NCI-H1048 (cell line): ENCODE results near the gene ZNF428.
"Not testable (repeated sequence)": the region's sequence is repeated elsewhere in the genome, so short reads cannot be mapped to it uniquely, and the experiment has no call there.

Source experiments
- DNase-seq: peaks from one replicate; lab custom pipeline; 2025; lab: John Stamatoyannopoulos, UW

Gene ZNF428

DNA sequence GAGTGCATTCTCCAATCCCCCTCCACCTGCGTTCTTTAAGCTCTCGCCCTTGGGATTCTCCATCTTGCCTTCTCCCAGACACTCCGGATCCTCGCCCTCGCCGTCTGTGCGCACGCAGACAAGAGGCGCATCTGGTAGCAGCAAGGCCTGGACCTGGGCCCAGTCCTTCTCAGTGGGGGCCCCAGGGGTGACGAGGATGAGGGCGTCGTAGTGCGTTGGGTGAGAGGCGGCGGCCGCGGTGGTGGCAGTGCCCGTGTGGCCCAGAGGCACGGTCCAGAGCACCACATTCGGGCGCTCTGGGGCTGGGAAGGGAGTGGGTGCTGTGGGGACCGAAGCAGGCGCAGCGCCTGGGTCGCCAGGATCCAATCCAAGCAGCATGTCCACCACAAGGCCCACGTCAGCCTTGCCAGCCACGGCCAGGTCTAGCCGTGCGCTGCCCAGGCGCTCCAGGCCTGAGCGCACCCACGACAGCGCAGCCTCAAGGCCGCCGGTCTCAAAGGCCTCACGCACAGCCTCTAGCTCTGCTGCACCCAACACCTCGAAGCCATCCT is 26.6 kb downstream of the ZNF428 start:
- DNase-seq: no peak

GRCh38 chr19:43591904-43592772 is 27.3 kb downstream of the ZNF428 start:
- no peak for DNase-seq

GRCh38 chr19:43589678-43590077 is 29.8 kb downstream of the ZNF428 start:
- no peak for DNase-seq

GRCh38 chr19:43589277-43589676 is 30.2 kb downstream of the ZNF428 start:
- no peak for DNase-seq

GRCh38 chr19:43587029-43587428 is 32.4 kb downstream of the ZNF428 start:
- not testable (repeated sequence) for DNase-seq

GRCh38 chr19:43586346-43586745 is 33.1 kb downstream of the ZNF428 start:
- no peak for DNase-seq

- no peak for DNase-seq
These were observed 34.9 kb downstream of the ZNF428 start for GRCh38 chr19:43584484-43584883.

DNA sequence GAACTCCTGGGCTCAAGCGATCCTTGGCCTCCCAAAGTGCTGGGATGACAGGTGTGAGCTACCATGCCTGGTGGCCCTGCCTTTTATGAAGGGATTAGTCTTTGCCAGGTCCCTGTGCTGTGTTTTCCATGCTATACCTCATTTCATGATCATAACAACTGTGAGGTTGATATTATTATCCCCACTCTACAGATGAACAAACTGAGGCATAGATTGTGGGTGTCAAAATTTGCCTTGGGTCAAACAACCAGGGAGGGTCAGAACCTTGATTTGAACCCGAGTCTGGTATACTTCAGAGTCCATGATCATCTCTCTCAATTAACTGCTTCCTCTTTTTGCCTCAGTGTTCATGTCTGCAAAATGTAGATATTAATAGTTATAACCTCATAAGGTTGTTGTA is 36.9 kb downstream of the ZNF428 start:
- DNase-seq: no peak

- no peak for DNase-seq
These were observed 38.0 kb downstream of the ZNF428 start for GRCh38 chr19:43581467-43581866.

DNA sequence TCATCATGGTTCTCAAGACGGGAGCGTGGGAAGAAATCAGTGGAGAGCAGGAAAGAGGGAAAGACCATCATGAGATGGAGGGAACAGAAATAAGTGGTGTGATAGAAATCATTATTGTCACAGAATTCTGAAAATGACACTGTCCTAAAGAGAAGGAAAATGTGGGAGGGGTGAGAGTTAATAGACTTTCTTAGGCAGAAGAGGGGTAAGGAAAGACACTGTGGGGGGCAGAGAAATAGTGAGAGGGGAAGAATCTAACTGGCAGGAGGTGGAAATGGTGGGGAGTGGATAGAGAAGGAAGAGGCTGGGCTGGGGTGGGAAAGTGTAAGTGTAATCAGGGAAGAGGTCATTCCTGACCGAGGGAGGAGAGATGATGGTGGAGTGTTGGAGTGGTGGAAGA is 40.6 kb downstream of the ZNF428 start:
- DNase-seq: no peak

DNA sequence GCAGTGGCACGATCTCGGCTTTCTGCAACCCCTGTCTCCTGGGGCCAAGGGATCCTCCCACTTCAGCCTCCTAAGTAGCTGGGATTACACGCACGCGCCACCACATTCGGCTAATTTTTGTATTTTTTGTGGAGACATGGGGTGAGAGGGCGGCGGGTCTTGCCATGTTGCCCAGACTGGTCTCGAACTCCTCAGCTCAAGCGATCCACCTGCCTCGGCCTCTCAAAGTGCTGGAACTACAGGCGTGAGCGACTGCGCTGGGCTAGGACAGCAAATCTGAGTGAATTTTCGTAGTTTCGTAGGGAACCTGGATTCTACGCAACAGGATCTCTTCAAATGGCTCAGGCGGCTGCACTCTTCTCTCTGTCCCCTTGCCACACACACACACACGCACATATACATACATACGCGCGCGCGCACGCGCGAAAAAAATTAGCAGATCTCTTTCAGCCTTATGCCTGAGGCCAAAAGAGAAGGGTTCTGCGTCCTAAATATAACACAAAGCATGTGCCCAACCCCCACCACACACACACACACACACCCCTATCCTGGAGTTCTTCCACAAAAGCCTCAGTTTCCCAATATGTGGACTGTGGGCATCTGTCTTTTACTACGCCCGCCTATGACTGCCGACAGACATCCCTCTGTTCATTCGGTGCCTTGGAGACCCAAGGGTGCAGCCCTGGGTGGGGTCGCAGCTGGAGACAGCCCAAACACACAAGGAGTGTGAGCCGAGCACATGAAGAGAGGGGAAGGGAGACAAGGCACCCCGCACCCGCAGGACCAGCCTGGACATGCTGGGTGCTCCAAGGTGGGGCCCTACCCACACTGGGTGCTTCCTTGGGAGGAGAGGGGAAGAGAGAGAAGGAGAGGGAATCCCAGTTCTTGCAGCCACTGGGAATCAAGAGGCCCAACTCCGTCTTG is 43.2 kb downstream of the ZNF428 start:
- DNase-seq: no peak

DNA sequence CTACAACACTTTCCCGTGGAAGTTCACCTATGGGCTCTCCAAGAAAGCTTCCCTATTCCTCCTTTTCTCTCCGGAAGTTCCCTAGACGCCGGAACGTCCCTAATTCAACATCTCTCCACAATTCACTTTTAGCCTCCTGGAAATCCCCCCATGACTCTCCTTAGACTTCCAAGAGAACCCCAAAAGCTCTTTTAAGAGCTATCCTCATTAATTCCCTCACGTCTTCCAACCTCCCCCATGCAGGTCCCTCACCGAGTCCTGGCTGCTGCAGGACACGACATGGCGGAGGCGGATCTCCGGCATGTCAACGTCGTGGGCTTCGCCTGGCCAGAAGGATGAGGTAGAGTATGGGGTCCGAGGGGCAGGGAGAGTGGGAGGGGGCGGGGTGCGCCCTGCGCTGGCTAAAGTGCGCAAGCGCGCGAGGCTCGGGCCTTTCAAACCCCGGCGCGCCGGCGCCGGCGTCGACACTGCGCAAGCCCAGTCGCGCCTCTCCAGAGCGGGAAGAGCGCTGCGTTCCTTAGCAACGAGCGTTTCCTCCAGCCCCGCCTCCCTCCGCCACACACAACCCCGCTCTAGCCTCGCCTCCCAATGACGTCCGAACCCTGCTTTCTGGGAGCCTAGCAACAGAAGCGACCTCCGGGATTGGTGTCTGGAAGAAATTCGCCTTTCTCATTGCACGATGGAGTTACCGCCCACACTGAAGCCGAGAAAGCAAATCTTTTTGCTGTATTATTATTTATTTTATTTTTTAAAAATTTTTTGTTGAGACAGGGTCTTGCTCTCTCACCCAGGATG is 44.1 kb downstream of the ZNF428 start, which contains the start of the genes PINLYP and XRCC1:
TSS of gene PINLYP (plus strand) at position 646 of the 795 bp plus-strand sequence. CDS start 1,391 bp downstream, outside the sequence.
TSS of gene XRCC1 (minus strand) at position 372 of the 795 bp plus-strand sequence. CDS start at position 303, 69 bp downstream.
- peak; percentile 96 for DNase-seq

DNA sequence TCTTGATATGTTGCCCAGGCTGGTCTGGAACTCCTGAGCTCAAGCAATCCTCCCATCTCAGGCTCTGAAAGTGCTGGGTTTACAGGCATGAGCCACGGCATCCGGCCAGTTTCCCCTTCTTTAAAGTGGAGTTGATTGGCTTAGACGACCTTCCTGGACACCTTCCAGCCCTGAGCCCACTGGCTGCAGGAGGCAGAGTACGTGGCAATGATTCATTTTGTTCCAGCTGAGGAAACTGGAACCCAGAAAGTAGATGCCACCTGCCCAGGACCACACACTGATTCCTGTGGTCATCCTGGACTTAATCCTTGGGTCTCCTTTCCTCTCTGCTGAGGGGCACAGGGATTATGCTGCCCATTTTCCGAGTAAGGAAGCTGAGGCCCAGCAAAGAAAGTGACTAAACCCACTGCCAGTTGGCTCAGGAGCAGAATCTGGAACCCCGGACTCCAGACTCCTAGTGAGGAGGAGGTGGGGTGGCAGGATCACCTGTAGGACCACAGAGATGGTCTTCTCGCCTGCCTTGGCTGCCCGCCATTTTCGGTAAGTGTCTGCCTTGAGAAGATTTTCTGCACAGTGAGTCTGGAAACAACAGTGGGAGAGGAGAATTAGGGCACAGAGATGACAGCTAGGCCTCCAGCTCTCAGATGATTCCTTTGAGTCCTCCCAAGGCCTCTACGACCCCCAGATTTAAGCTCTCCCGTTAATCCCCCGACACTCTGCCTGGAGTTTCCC is 44.8 kb downstream of the ZNF428 start:
- DNase-seq: no peak

- no peak for DNase-seq
These were observed 47.2 kb downstream of the ZNF428 start for GRCh38 chr19:43572171-43572588.

DNA sequence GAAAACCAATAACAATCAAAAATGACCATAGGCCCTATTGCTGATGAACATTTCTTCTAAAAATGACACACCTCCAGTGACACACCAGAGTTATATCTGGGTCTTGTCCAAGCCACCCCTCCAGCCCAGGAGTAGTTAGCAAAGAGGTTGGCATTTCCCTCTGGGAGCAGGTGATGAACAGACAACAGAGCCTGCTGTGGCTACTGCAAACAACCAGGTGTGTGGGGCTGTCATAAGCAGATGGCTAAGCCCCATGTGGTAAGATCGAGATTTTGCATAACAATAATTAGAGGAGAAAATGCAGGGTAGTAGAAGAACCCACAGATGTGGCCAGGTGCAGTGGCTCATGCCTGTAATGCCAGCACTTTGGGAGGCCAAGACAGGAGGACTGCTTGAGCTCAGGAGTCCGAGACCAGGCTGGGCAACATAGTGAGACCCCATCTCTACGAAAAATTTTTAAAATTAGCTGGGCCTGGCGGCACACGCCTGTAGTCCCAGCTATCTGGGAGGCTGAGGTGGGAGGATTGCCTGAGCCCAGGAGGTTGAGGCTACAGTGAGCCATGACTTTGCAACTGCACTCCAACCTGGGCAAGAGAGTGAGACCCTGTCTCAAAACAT is 49.1 kb downstream of the ZNF428 start:
- no peak for DNase-seq

DNA sequence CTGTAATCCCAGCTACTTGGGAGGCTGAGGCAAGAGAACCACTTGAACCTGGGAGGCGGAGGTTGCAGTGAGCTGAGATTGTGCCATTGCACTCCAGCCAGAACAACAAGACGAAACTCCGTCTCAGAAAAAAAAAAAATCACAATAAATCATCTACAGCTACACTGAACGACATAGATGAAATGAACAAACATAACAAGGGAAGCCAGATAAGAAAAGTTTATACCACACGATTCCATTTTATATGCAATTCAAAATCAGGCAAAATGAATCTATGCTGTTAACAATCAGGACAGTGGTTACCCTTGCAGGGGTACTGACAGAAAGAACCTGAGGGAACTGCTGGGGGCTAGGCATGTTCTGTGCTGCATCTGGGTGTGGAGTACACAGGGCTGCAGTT is 49.8 kb downstream of the ZNF428 start:
- no peak for DNase-seq

GRCh38 chr19:43564800-43565199 is 54.6 kb downstream of the ZNF428 start:
- no peak for DNase-seq

DNA sequence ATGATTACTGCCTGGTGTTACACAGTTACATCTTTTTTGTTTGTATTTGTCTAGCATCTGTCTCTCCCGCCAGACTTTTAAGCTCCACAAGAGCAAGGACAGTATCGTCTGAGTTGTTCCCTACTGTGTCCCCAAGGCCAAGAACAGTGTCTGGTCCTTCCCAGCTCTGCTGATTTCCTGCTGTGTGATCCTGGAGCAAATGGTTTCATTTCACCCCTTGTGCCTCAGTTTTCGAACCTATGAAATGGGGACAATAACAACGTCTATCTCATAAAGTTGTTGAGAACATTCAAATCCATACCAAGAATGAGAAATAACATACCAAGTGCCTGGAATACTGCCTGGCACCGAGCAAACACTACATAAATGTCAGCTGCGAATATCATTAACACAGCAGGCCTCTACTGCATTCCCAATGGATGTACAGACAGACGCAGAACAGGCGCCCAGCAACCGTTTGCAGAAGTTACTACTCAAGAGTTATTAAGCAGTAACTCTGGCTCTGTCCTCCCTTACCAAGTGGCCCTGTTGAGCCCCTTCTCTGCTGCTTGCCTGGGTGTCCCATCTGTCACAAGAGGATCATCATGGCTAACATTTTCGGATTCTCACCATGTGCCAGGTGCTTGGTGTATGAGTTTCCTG is 55.5 kb downstream of the ZNF428 start:
- no peak for DNase-seq

- no peak for DNase-seq
These were observed 56.7 kb downstream of the ZNF428 start for GRCh38 chr19:43562698-43563241.
